HG03135 (cell line): ENCODE results near the gene GSX1.
"Not testable (repeated sequence)": the region's sequence is repeated elsewhere in the genome, so short reads cannot be mapped to it uniquely, and the experiment has no call there.

Experiments
- ATAC-seq: cut with Tn5 transposase; IDR thresholded peaks from one replicate; pipeline ENCODE4 v1.9.1; 2021; ENCODE audit warnings: mild to moderate bottlenecking, moderate library complexity; ENCODE audit not compliant: unreplicated experiment

Gene GSX1

GRCh38 chr13:27792393-27793218, at the start of gene GSX1:
Gene GSX1 (plus strand): TSS chr13:27792483. CDS start chr13:27792691, 208 bp downstream.
- no peak for ATAC-seq

- no peak for ATAC-seq
Measured at GRCh38 chr13:27744801-27745200, 47.5 kb upstream of the GSX1 start.

GRCh38 chr13:27745301-27745700, 47.0 kb upstream of the GSX1 start:
- no peak for ATAC-seq

- not testable (repeated sequence) for ATAC-seq
Measured at GRCh38 chr13:27748143-27748542, 44.1 kb upstream of the GSX1 start.

GRCh38 chr13:27751953-27752532, 40.2 kb upstream of the GSX1 start:
- ATAC-seq: no peak

- ATAC-seq: no peak
Measured at GRCh38 chr13:27765650-27766049, 26.6 kb upstream of the GSX1 start.

GRCh38 chr13:27770809-27771208, 21.5 kb upstream of the GSX1 start:
- no peak for ATAC-seq

GRCh38 chr13:27772651-27773425, 19.4 kb upstream of the GSX1 start:
- no peak for ATAC-seq

GRCh38 chr13:27774169-27774568, 18.1 kb upstream of the GSX1 start:
- ATAC-seq: no peak

GRCh38 chr13:27774651-27775050, 17.6 kb upstream of the GSX1 start:
- no peak for ATAC-seq

- ATAC-seq: no peak
Measured at GRCh38 chr13:27775943-27776342, 16.3 kb upstream of the GSX1 start.

- ATAC-seq: no peak
Measured at GRCh38 chr13:27782151-27782550, 10.1 kb upstream of the GSX1 start.

GRCh38 chr13:27783111-27783510, 9.2 kb upstream of the GSX1 start:
- no peak for ATAC-seq

GRCh38 chr13:27788271-27788670, 4.0 kb upstream of the GSX1 start:
- no peak for ATAC-seq

- ATAC-seq: no peak
Measured at GRCh38 chr13:27789153-27789494, 3.2 kb upstream of the GSX1 start.

- no peak for ATAC-seq
Measured at GRCh38 chr13:27789495-27790303, 2.6 kb upstream of the GSX1 start.

GRCh38 chr13:27790523-27790922, 1.8 kb upstream of the GSX1 start:
- ATAC-seq: no peak

GRCh38 chr13:27791146-27791900, 960 bp upstream of the GSX1 start:
- ATAC-seq: no peak

- ATAC-seq: no peak
Measured at GRCh38 chr13:27791901-27792392, 336 bp upstream of the GSX1 start.
